GM19372 (cell line): Measurements from ENCODE around the gene SDHAF1.
"Not testable (repeated sequence)": the region's sequence is repeated elsewhere in the genome, so short reads cannot be mapped to it uniquely, and the experiment has no call there.

Source experiments
- ATAC-seq: cut with Tn5 transposase; IDR thresholded peaks from one replicate; pipeline ENCODE4 v1.9.1; 2021; ENCODE audit warnings: mild to moderate bottlenecking, low read depth, moderate library complexity; ENCODE audit not compliant: unreplicated experiment

SDHAF1 gene

GRCh38 chr19:36014012-36014924, 19.3 kb downstream of the SDHAF1 start, which contains the start of gene ALKBH6:
TSS of gene ALKBH6 (minus strand) at chr19:36014213. CDS start at chr19:36013397, 816 bp downstream.
- peak; percentile 96 for ATAC-seq

GRCh38 chr19:36019061-36019670, 24.2 kb downstream of the SDHAF1 start:
- no peak for ATAC-seq

GRCh38 chr19:36023432-36023831, 28.4 kb downstream of the SDHAF1 start:
- ATAC-seq: no peak

GRCh38 chr19:36025541-36025940, 30.6 kb downstream of the SDHAF1 start:
- ATAC-seq: no peak

GRCh38 chr19:36026091-36026876, 31.3 kb downstream of the SDHAF1 start:
- ATAC-seq: no peak

- ATAC-seq: no peak
Observed at GRCh38 chr19:36027696-36028095, 32.7 kb downstream of the SDHAF1 start.

- no peak for ATAC-seq
Observed at GRCh38 chr19:36028313-36029041, 33.5 kb downstream of the SDHAF1 start.

- ATAC-seq: no peak
Observed at GRCh38 chr19:36030264-36031148, 35.5 kb downstream of the SDHAF1 start.

- ATAC-seq: no peak
Observed at GRCh38 chr19:36031308-36031707, 36.3 kb downstream of the SDHAF1 start.

GRCh38 chr19:36032251-36033104, 37.5 kb downstream of the SDHAF1 start, which contains the start of gene CLIP3:
TSS of gene CLIP3 (minus strand) at chr19:36032873. CDS start at chr19:36032357, 516 bp downstream.
- ATAC-seq: no peak

GRCh38 chr19:36040495-36040894, 45.5 kb downstream of the SDHAF1 start:
- ATAC-seq: no peak

GRCh38 chr19:36041092-36041491, 46.1 kb downstream of the SDHAF1 start:
- not testable (repeated sequence) for ATAC-seq

- no peak for ATAC-seq
Observed at GRCh38 chr19:36041831-36042230, 46.8 kb downstream of the SDHAF1 start.

GRCh38 chr19:36043952-36044351, 49.0 kb downstream of the SDHAF1 start:
- no peak for ATAC-seq
